HG03354 (cell line): ENCODE results near the gene PAK1IP1.
A peak's percentile ranks its signal among the peaks of the same experiment; 100 is the strongest.
"Not testable (repeated sequence)": the region's sequence is repeated elsewhere in the genome, so short reads cannot be mapped to it uniquely, and the experiment has no call there.

Source experiments
- ATAC-seq: cut with Tn5 transposase; IDR thresholded peaks from one replicate; pipeline ENCODE4 v1.9.1; 2021; ENCODE audit warnings: mild to moderate bottlenecking; ENCODE audit not compliant: unreplicated experiment, poor library complexity, severe bottlenecking

Gene PAK1IP1

DNA sequence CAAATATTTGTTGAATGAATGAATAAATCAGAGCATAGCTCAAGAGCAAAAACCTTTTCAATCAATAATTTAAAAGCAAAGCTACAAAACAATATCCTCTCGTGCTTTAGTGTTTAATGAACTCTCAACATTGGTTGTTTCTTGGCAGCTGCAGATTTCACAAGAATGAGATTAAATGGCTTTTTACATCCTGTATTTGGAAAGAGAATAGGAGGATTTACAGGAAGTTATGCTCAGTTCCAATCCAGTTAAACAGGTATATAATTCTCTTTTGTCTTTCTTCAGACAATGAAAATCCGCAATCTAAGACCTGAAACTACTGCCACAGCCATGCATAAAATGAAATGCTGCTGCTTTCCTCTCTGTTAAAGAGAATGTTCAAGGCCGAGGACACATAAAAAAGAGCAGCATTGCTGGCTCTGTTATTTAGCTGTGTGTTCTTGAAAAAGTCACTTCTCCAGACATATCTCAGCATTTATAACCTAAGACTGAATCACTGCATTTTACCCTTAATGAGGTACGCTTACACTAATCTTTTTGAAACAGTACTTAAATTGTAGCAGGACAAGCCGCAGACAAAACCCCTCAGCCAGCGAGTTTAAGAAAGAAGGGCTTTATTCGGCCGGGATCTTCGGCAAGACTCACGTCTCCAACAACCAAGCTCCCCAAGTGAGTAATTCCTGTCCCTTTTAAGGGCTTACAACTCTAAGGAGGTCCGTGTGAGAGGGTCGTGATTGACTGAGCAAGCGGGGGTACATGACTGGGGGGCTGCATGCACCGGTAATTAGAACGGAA is 3.9 kb upstream of the PAK1IP1 start:
- no peak for ATAC-seq

DNA sequence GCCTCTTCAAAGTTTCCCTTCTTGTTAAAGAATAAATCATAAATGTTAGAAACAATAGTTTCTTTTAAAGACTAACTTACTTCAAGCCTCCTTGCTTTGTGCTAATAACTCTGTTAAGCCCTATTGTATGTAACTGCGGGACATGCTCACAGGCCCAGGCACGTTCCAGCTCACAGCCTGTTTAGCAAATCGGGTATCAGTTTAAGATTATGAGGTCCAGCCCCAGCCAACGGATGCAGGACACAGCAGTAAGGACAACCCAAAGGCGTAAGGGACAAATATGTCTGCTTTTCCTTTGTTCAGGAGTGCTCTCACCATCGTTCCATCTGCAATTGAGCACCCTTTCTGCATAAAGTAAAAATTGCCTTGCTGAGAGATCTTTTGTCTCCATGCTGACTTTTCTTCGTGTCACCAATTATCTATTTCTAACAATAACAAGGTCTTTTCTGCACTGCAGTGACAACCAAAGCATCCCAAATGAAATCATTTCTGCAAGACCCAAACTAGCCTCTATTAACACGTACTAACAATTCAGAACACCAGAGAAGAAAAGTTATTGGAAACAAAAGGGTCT is 1.7 kb upstream of the PAK1IP1 start:
- no peak for ATAC-seq

DNA sequence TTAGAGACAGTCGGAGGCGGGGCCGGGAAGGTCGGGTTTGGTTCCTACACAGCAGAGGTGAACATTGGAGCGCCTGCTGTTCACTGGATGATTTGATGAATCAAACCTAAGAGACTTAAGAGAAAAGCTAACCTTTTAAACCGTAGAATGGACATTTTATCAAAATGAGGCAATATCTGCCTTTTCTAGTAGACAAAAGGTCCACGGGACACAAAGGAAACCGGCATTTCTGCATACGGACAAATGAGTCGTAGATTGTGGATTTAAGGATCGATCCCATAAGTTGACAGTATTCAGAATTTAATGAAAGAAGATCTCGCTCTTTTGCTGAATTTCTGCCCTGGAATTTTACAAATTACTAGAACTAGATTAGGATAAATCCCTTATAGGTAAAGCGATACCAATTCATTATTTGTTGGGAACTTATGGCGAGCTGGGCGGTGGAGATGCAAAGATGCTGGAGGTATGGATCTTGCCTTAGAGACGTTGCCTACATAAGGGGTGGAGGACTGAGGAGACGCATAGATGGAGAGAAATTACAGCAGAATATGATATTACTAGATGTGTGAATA is 400 bp downstream of the PAK1IP1 start:
- no peak for ATAC-seq

DNA sequence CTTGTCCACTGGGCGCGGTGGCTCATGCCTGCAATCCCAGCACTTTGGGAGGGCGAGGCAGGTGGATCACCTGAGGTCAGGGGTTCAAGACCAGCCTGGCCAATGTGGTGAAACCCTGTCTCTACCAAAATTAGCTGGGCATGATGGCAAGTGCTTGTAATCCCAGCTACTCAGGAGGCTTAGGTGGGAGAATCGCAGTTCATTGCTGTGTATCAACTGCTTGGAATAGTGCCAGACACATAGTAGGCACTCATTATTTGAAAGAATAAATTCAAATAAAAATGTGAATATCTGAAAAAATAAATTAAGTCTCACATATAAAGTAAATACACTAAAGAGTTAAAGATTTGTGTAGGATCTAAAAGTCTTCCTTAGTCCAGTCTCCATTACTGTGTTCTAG is 1.9 kb downstream of the PAK1IP1 start:
- ATAC-seq = no peak

DNA sequence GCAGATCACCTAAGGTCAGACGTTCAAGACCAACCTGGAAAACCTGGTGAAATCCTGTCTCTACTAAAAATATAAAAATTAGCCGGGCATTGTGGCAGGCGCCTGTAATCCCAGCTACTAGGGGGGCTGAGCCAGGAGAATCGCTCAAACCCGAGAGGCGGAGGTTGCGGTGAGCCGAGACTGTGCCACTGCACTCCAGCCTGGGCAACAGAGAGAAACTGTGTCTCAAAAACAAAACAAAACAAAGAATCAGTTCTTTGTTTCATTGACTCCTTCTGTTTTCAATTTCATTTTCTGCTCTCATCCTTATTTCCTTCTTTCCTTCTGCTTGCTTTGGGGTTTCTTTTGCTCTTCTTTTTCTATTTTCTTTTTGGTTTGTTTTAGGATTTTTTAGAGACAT is 19.2 kb downstream of the PAK1IP1 start:
- ATAC-seq = no peak

DNA sequence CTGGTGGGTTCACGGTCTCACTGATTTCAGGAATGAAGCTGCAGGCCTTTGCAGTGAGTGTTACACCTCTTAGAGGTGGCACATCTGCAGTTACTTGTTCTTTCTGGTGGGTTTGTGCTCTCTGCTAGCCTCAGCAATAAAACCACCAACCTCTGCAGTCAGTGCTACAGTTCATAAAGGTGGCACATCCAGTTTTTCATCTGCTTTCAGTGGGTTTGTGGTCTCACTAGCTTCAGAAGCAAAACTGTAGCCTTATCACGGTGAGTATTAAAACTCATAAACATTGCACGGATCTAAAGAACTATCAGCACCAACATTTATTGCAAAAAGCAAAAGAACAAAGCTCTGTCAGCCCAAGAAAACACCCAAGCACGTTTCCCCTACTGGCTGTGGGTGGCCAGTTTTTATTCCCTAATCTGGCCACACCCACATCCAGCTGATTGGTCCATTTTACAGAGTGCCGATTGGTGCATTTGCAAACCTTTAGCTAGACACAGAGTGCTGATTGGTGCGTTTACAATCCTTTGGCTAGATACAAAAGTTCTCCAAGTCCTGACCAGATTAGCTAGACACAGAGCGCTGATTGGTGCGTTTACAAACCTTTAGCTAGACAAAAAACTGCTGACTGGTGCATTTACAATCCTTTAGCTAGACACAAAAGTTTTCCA is 24.7 kb downstream of the PAK1IP1 start:
- ATAC-seq = no peak

DNA sequence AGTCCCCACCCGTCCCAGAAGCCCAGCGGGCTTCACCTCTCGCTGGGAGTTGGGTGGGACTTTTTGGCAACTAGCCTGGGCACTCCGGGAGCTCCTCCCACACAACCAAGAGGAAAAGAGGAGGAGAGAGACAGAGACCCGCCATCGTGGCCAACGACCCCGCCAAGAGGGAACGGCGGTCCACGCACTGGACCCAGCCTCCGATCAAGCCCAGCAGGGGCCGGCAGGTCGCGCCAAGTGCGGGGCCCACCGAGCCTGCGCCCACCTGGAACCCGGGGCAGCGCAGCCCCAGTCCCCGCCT is 25.1 kb downstream of the PAK1IP1 start:
- no peak for ATAC-seq

DNA sequence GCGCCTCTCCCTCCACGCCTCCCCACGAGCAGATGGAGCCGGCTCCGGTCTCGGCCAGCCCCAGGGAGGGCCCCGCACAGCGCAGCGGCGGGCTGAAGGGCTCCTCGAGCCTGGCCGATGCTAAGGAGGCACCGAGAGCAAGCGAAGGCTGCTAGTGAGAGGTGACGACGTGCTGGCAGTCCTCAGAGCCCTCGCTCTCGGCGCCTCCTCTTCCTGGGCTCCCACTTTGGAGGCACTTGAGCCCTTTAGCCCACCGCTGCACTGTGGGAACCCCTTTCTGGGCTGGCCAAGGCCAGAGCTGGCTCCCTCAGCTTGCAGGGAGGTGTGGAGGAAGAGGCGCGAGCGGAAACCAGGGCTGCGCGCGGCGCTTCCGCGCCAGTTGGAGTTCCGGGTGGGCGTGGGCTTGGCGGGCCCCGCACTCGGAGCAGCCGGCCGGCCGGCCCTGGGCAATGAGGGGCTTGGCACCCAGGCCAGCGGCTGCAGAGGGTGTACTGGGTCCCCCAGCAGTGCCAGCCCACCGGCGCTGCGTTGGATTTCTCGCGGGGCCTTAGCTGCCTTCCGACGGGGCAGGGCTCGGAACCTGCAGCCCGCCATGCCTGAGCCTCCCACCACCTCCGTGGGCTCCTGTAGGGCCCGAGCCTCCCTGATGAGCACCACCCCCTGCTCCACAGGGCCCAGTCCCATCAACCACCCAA is 25.6 kb downstream of the PAK1IP1 start:
- ATAC-seq = peak; percentile 29

DNA sequence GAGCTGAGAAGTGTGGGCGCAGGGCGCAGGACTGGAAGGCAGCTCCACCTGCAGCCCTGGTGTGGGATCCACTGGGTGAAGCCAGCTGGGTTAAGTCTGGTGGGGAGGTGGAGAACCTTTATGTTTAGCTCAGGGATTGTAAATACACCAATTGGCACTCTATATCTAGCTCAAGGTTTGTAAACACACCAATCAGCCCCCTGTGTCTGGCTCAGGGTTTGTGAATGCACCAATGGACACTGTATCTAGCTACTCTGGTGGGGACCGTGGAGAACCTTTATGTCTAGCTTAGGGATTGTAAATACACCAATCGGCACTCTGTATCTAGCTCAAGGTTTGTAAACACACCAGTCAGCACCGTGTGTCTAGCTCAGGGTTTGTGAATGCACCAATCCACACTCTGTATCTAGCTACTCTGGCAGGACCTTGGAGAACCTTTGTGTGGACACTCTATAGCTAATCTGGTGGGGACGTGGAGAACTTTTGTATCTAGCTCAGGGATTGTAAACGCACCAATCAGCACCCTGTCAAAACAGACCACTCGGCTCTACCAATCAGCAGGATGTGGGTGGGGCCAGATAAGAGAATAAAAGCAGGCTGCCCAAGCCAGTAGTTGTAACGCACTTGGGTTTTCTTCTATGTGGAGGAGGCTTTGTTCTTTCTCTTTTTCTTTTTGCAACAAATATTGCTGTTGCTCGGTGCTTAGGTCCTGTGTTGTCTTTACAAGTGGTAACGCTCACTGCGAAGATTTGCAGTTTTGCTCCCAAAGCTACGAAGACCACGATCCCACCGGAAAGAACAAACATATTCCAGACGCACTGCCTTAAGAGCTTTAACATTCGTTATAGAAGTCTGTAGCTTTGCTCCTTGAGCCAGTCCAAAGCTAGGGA is 26.4 kb downstream of the PAK1IP1 start:
- not testable (repeated sequence) for ATAC-seq

DNA sequence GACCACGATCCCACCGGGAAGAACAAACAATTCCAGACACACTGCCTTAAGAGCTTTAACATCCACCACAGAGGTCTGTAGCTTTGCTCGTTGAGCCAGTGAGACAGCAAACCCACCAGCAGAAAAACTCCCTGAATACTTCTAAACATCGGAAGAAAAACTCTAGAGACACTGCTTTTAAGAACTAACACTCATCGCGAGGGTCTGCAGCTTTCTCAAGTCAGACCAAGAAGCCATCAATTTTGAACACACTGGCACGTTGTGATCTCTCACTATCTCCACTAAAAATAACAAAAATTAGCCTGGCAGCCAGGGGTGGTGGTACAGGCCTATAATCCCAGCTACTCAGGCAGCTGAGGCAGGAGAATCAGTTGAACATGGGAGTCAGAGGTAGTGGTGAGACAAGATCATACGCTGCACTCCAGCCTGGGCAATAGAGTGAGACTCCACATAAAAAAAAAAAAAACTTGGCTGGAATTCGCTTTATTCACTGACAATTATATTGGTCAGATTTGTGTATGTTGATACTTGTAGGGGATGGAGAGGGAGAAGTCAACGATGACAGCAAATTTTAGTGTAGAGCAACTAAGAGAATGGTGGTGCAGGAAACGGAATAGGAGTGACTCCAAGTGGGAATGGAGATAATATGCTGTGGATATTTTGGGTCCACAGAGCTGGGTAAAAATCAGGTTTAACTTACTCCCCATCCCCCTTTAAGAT is 27.2 kb downstream of the PAK1IP1 start:
- ATAC-seq = no peak

DNA sequence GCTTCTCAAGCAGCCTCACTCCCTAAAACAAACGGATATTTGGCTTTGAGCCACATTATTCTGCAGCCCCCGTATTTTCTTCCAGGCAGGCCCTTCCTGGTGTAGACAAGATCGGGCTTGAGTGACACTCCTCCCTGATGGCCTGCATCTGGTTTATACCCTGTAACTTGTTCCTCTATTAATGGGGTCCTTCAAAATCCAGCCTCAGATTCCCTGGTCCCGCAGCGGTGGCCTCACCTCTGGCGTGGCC is 27.7 kb downstream of the PAK1IP1 start:
- no peak for ATAC-seq

DNA sequence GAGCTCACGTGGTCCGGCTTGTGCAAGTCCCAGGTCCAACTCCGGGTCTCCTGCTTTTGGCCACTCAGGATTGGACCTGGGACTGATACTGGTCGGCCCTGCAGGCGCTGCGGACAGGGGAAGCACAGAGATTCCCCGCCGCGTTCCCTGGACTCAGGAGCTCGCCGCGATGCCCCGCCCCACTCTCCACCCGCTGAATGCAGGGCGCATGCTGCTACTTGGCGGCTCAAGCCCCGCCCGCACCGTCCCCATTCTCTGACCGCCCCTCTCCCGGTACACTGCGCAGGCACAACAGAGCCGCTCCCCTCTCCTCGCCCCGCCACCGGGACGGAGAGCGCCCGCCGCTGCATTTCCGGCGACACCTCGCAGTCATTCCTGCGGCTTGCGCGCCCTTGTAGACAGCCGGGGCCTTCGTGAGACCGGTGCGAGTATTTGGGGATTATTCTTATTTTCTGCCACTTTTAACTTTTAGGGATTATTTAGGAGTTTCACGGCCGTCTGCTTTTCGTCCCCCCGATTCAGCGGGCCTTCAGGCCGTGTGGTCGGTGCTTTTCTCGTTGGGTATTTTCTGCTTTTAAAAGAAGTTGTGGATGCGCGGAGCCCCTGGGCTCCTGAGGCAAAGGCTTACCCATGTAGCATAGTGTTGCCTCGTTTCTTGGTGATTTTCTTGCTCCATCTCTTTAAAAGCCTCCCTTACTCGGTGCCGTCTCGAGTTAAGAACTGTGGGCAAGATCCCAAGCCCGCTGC is 28.2 kb downstream of the PAK1IP1 start, which contains the start of gene TMEM14C:
TSS of gene TMEM14C (plus strand) at position 251 of the 747 bp plus-strand sequence. CDS start 1,544 bp downstream, outside the sequence.
- ATAC-seq = peak; percentile 96

DNA sequence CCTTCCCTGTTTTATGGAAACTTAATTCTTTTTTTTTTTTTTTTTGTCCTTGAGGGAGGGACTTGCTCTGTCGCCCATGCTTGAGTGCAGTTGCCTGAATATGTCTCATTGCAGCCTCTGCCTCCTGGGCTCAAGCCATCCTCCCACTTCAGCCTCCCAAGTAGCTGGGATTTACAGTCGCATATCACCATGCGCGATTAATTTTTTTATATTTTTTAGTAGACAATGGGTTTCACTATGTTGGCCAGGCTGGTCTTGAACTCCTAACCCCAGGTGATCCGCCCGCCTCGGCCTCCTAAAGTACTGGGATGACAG is 28.8 kb downstream of the PAK1IP1 start:
- no peak for ATAC-seq

DNA sequence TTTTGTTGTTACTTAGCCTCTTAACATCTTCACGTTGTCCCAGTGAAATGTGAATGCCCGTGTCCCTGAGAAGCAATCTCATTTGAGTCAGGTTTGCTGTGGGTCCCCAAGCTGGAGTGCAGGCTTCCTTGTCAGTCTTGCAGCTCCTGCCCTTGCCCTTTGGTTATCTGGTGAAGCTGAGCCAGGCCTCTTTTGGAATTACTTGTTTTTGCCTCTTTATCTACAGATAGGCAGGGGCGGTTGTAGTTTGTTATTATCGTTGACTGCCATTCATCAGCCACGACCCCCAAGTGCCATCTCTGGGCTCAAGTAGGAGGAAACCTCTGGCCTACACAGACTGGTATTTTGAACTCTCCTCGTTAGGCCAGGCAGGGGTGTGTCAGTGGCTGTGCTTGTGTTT is 30.3 kb downstream of the PAK1IP1 start:
- ATAC-seq = no peak

DNA sequence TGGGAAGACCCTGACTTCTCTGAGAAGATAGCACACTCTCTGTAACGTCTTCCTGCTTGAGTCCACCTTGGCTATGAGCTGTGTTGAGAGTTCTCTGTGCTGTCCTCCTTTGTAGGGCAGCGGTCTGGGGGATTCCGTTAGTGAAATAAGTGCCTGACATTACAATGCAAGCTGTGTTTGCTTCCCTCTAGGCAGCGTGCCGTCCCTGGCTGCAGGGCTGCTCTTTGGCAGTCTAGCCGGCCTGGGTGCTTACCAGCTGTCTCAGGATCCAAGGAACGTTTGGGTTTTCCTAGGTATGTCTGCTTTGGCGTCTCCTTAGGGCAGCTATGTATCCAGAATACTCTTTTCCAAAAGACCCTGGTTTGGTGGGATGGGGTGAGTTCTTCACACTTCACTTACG is 30.9 kb downstream of the PAK1IP1 start:
- no peak for ATAC-seq

DNA sequence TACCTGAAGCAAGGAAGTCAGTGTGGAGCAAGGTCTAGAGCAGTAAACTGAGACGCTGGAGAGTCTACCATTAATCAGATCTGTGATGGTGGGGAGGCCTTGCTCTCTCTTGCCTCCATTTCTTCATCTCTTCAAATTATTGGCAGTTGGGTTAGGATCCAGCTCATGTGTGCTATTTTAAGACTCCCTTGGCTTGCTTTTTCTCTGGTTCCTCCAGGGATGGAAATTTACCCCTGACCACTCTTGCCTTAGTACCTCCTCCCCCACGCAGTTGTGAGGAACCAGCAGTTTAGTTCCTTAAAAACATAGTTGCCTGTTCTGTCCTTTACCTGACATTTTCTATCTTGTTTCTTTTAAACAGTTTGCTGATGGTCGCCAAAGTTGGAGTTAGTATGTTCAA is 35.5 kb downstream of the PAK1IP1 start:
- ATAC-seq = no peak

DNA sequence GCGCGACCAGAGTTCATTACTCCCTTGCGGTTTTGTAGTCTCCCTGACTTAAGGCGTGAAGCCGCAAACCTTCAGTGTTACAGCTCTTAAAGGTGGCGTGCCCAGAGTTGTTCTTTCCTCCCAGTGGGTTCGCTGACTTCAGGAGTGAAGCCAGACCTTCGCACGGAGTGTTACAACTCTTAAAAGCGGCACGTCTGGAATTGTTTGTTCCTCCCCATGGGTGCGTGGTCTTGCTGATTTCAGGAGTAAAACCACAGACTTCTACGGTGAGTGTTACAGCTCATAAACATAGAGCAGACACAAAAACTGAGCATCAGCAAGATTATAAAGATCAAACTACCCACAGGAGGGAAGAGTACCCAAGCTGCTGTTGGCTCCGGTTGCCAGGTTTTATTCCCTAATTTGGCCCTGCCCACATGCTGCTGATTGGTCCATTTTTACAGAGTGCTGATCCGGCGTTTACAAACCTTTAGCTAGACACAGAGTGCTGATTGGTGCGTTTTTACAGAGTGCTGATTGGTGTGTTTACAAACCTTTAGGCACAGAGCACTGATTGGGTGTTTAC is 38.5 kb downstream of the PAK1IP1 start:
- no peak for ATAC-seq

DNA sequence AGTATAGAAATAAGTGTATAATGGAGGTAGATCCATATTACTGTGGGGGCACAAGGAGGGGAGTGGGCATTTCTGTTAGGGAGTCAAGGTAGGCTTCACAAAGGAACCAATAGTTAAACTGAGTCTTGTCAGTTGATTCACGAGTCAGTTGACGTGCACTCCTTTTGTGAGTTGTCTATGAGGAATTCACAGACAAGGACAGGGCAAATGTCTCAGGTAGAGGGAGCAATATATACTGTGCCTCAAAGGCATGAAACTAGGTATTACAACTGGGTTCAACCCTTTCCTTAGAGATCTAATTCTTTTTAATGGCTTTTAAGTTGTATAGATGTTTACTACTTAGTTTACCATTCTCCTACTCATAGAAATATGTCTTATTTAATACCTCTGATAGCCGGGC is 39.1 kb downstream of the PAK1IP1 start:
- ATAC-seq = no peak
